Measurements from ENCODE around the gene CAMK2B. TPM values are rescaled to one million over a fixed set of nuclear protein-coding genes. Genes with fewer than 3 reads are reported as not detected.

Gene CAMK2B
- polyA plus RNA-seq, 3 donors, result 0.13 TPM; not detected in 2

- peaks cover 0 to 3% (median 0%) of the 10 kb centered on the region in 7 donors for H3K9me3 Mint-ChIP-seq
- Histone ChIP-seq H4K20me1 (ENCODE audit: insufficient read depth, low read length) (no peaks in the 10 kb centered on the region), H2AFZ (ENCODE audit: insufficient read depth, low read depth, low read length, poor library complexity, severe bottlenecking) (no peak overlapping the region), H3K27me3 (ENCODE audit: control insufficient read depth in 2 of 2, insufficient read depth in 2 of 2, low read length in 2 of 2) (peaks cover 0 to 5% of the 10 kb centered on the region in 2 donors), H3K9ac (ENCODE audit: insufficient read depth, low read length, poor library complexity, severe bottlenecking) (no peak overlapping the region), H3K79me2 (ENCODE audit: insufficient read depth, low read length) (no peaks in the 10 kb centered on the region), H3K36me3 (replicated peaks in 1 of 2; ENCODE audit: control insufficient read depth in 1 of 2, insufficient read depth in 2 of 2, low read length in 2 of 2) (no peaks in the 10 kb centered on the region), H3K9me3 (replicated peaks in 1 of 2; ENCODE audit: control insufficient read depth in 1 of 2, insufficient read depth in 1 of 2, low read length in 2 of 2) (no peaks in the 10 kb centered on the region), H3K27ac (ENCODE audit: low read depth in 1 of 2, low read length in 2 of 2) (no peak overlapping the region), H3K4me1 (ENCODE audit: control insufficient read depth in 1 of 2, insufficient read depth in 2 of 2, low read length in 2 of 2) (no peaks in the 10 kb centered on the region), H3K4me3 (replicated peaks in 1 of 3; ENCODE audit: low read depth in 2 of 3, low read length in 3 of 3) (no peak overlapping the region), H3K4me2 (replicated peaks; ENCODE audit: extremely low read depth, low read length, poor library complexity, severe bottlenecking) (no peak overlapping the region)
- H3K27ac Mint-ChIP-seq, result no peak overlapping the region
- DNase-seq, result no peak
- no peaks in the 10 kb centered on the region for H3K36me3 Mint-ChIP-seq
- TF ChIP-seq, protein P1, sequence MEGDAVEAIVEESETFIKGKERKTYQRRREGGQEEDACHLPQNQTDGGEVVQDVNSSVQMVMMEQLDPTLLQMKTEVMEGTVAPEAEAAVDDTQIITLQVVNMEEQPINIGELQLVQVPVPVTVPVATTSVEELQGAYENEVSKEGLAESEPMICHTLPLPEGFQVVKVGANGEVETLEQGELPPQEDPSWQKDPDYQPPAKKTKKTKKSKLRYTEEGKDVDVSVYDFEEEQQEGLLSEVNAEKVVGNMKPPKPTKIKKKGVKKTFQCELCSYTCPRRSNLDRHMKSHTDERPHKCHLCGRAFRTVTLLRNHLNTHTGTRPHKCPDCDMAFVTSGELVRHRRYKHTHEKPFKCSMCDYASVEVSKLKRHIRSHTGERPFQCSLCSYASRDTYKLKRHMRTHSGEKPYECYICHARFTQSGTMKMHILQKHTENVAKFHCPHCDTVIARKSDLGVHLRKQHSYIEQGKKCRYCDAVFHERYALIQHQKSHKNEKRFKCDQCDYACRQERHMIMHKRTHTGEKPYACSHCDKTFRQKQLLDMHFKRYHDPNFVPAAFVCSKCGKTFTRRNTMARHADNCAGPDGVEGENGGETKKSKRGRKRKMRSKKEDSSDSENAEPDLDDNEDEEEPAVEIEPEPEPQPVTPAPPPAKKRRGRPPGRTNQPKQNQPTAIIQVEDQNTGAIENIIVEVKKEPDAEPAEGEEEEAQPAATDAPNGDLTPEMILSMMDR (IDR thresholded peaks at IDR 0.05), result no peak
- 95% methylated on average over 8 of the region's 13 CpGs for WGBS (ENCODE audit: insufficient coverage)
- intact Hi-C loops (cut with micrococcal nuclease), result no loop called here
- no peak overlapping the region for H3K4me3 Mint-ChIP-seq
- peaks cover 2% of the 10 kb centered on the region for H3K4me1 Mint-ChIP-seq
- H3K27me3 Mint-ChIP-seq (ENCODE audit: low read depth in 3 of 3), result peaks cover 9 to 23% (median 21%) of the 10 kb centered on the region in 3 donors
Observed at GRCh38 chr7:44292876-44293560, 32.4 kb downstream of the CAMK2B start.

DNA sequence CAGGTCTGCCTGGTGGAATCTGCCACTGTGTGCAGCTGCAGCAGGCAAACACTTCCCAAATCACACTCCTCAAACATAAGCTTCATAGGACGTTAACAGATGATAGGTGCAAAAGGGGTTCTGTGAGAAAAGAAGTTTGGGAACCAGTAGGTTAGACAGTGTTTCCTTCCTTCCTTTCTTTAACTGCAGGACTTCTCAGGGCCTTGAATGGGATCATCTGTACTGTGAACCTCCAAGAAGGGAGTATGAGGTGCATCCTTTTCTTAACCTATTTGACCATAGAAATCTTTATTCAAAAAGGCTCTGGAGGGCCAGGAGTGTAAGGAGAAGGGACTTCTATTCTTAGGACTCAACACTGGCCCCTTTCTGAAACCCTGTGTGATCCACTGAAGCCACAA is 33.0 kb downstream of the CAMK2B start:
- H3K36me3 Mint-ChIP-seq, result no peaks in the 10 kb centered on the region
- H3K27me3 Mint-ChIP-seq (ENCODE audit: low read depth in 3 of 3), result peaks cover 9 to 19% (median 17%) of the 10 kb centered on the region in 3 donors
- no CpG with 5 or more reads among the region's 1 CpG for WGBS (ENCODE audit: insufficient coverage)
- no peak overlapping the region for H2AFZ ChIP-seq (ENCODE audit: insufficient read depth, low read depth, low read length, poor library complexity, severe bottlenecking)
- H3K4me3 Mint-ChIP-seq, result no peak overlapping the region
- TF ChIP-seq, protein P1 (IDR thresholded peaks at IDR 0.05), result no peak
- no peak overlapping the region for H3K4me2 ChIP-seq (replicated peaks; ENCODE audit: extremely low read depth, low read length, poor library complexity, severe bottlenecking)
- intact Hi-C loops (cut with micrococcal nuclease), result no loop called here
- peaks cover 0 to 5% of the 10 kb centered on the region in 2 donors for H3K27me3 ChIP-seq (ENCODE audit: control insufficient read depth in 2 of 2, insufficient read depth in 2 of 2, low read length in 2 of 2)
- H3K36me3 ChIP-seq (replicated peaks in 1 of 2; ENCODE audit: control insufficient read depth in 1 of 2, insufficient read depth in 2 of 2, low read length in 2 of 2), result no peaks in the 10 kb centered on the region
- no peaks in the 10 kb centered on the region for H4K20me1 ChIP-seq (ENCODE audit: insufficient read depth, low read length)
- no peak overlapping the region for H3K27ac Mint-ChIP-seq
- no peaks in the 10 kb centered on the region for H3K4me1 ChIP-seq (ENCODE audit: control insufficient read depth in 1 of 2, insufficient read depth in 2 of 2, low read length in 2 of 2)
- DNase-seq, result no peak
- H3K9ac ChIP-seq (ENCODE audit: insufficient read depth, low read length, poor library complexity, severe bottlenecking), result no peak overlapping the region
- H3K27ac ChIP-seq (ENCODE audit: low read depth in 1 of 2, low read length in 2 of 2), result no peak overlapping the region
- no peaks in the 10 kb centered on the region for H3K79me2 ChIP-seq (ENCODE audit: insufficient read depth, low read length)
- no peak overlapping the region for H3K4me3 ChIP-seq (replicated peaks in 1 of 3; ENCODE audit: low read depth in 2 of 3, low read length in 3 of 3)
- H3K9me3 ChIP-seq (replicated peaks in 1 of 2; ENCODE audit: control insufficient read depth in 1 of 2, insufficient read depth in 1 of 2, low read length in 2 of 2), result no peaks in the 10 kb centered on the region
- peaks cover 0 to 3% (median 0%) of the 10 kb centered on the region in 7 donors for H3K9me3 Mint-ChIP-seq
- H3K4me1 Mint-ChIP-seq, result peaks cover 2% of the 10 kb centered on the region

Measured in CD14-positive monocyte (primary cell).